ENCODE results near the gene NCOA7. TPM values are rescaled to one million over a fixed set of nuclear protein-coding genes. Genes with fewer than 3 reads are reported as not detected.

NCOA7 gene
- total and polyA plus RNA-seq, 9 of the 15 experiments (the other 6 are each of a cell fraction or from before 2014, with no cell fraction given) = 5.8 to 14.6 (median 9.3) TPM

DNA sequence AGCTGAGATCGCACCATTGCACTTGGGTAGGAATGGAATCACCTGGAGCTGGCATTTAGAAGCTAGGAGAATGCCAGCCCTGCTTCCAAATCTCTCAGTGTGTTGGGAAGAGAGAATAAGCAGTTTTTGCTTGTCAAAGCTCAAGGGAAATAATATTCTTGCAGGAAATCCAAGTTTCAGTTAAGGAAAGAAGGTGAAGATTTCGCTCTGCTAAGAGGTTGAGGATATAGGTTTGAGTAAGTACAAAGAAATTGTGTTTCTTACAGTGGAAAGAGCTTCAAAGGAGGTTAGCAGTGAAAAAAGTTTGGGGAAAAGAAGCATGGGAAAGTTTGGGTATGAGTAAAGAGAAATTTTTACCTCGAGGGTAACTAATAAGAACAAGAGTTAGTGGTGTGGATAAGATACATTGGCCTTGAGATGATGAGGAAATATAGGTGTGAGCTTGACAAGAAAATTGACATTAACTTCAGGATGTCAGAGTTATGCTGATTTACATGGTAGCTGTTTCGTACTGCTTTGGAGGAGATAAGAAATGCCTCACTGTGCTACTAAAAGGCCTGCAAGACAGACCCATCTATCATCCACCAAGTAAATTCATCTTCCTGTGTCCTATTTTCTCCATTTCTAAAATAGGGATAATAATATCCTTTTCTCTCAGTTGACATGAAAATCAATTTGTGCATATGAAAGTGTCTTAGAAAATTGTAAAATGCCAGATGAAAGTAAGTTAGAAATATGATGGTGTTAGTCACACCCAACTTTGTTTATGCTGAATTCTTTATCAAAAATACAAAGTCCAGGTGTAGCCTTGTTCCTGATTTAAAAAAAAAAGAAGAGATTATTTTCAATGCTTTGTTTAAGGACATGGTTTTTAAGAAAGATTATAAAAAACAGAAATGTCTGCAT, 153.0 kb downstream of the NCOA7 start (continued):
- TF ChIP-seq, protein P1, sequence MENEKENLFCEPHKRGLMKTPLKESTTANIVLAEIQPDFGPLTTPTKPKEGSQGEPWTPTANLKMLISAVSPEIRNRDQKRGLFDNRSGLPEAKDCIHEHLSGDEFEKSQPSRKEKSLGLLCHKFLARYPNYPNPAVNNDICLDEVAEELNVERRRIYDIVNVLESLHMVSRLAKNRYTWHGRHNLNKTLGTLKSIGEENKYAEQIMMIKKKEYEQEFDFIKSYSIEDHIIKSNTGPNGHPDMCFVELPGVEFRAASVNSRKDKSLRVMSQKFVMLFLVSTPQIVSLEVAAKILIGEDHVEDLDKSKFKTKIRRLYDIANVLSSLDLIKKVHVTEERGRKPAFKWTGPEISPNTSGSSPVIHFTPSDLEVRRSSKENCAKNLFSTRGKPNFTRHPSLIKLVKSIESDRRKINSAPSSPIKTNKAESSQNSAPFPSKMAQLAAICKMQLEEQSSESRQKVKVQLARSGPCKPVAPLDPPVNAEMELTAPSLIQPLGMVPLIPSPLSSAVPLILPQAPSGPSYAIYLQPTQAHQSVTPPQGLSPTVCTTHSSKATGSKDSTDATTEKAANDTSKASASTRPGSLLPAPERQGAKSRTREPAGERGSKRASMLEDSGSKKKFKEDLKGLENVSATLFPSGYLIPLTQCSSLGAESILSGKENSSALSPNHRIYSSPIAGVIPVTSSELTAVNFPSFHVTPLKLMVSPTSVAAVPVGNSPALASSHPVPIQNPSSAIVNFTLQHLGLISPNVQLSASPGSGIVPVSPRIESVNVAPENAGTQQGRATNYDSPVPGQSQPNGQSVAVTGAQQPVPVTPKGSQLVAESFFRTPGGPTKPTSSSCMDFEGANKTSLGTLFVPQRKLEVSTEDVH (IDR thresholded peaks at IDR 0.05; ENCODE audit: low read depth, partially characterized antibody) = no peak
- TF ChIP-seq SP1 (CRISPR knock-in tag; IDR thresholded peaks at IDR 0.05) (no peak), ZBED1 (IDR thresholded peaks at IDR 0.05) (no peak), CUX1 (CRISPR knock-in tag; IDR thresholded peaks at IDR 0.05) (no peak), POLR3G (IDR thresholded peaks at IDR 0.05; ENCODE audit: extremely low read depth, insufficient read length, insufficient replicate concordance) (no peak), ID3 (CRISPR knock-in tag; IDR thresholded peaks at IDR 0.05) (no peak), ID3 (tag; IDR thresholded peaks at IDR 0.05) (no peak), CBX1 (IDR thresholded peaks at IDR 0.05; ENCODE audit: low read depth) (no peak), MEIS2 (IDR thresholded peaks at IDR 0.05; ENCODE audit: partially characterized antibody) (peak; percentile 98), ZNF133 (CRISPR knock-in tag; IDR thresholded peaks at IDR 0.05) (no peak), TSC22D4 (tag; IDR thresholded peaks at IDR 0.05) (no peak), CBX3 (IDR thresholded peaks at IDR 0.05; ENCODE audit: borderline replicate concordance in 1 of 2, low read length in 2 of 2) (peak in 1 of 2 experiments; percentile 22; a peak in 1 of 3 replicates), NR1H2 (CRISPR knock-in tag; IDR thresholded peaks at IDR 0.05) (no peak), MTA3 (IDR thresholded peaks at IDR 0.05; ENCODE audit: borderline replicate concordance) (no peak), SAFB2 (IDR thresholded peaks at IDR 0.05; ENCODE audit: borderline replicate concordance, low read depth, low read length, severe bottlenecking) (no peak)
- TF ChIP-seq, protein P2, sequence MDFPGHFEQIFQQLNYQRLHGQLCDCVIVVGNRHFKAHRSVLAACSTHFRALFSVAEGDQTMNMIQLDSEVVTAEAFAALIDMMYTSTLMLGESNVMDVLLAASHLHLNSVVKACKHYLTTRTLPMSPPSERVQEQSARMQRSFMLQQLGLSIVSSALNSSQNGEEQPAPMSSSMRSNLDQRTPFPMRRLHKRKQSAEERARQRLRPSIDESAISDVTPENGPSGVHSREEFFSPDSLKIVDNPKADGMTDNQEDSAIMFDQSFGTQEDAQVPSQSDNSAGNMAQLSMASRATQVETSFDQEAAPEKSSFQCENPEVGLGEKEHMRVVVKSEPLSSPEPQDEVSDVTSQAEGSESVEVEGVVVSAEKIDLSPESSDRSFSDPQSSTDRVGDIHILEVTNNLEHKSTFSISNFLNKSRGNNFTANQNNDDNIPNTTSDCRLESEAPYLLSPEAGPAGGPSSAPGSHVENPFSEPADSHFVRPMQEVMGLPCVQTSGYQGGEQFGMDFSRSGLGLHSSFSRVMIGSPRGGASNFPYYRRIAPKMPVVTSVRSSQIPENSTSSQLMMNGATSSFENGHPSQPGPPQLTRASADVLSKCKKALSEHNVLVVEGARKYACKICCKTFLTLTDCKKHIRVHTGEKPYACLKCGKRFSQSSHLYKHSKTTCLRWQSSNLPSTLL (IDR thresholded peaks at IDR 0.05) = no peak
